ENCODE measurements around the gene ROBO1.

Gene ROBO1

GRCh38 chr3:79297245-79297960 is 470.4 kb downstream of the ROBO1 start:
- DNase-seq: no peak

GRCh38 chr3:79286882-79287281 is 480.9 kb downstream of the ROBO1 start:
- no peak for DNase-seq

GRCh38 chr3:79285871-79286270 is 481.9 kb downstream of the ROBO1 start:
- no peak for DNase-seq

GRCh38 chr3:79285380-79285779 is 482.4 kb downstream of the ROBO1 start:
- no peak for DNase-seq

- no peak for DNase-seq
Observed at GRCh38 chr3:79284781-79285180, 483.0 kb downstream of the ROBO1 start.

- DNase-seq: no peak
Observed at GRCh38 chr3:79278681-79279080, 489.1 kb downstream of the ROBO1 start.

- no peak for DNase-seq
Observed at GRCh38 chr3:79268422-79268821, 499.4 kb downstream of the ROBO1 start.

- DNase-seq: no peak
Observed at GRCh38 chr3:79264892-79265291, 502.9 kb downstream of the ROBO1 start.

GRCh38 chr3:79263423-79263822 is 504.4 kb downstream of the ROBO1 start:
- DNase-seq: no peak

- DNase-seq: no peak
Observed at GRCh38 chr3:79258479-79258878, 509.3 kb downstream of the ROBO1 start.

- peak in 1 of 3 donors; percentile 5 for DNase-seq
Observed at GRCh38 chr3:79257791-79258190, 510.0 kb downstream of the ROBO1 start.

- peak in 1 of 3 donors; percentile 5 for DNase-seq
Observed at GRCh38 chr3:79255702-79256101, 512.1 kb downstream of the ROBO1 start.

- peak in 1 of 3 donors; percentile 12 for DNase-seq
Observed at GRCh38 chr3:79255292-79255691, 512.5 kb downstream of the ROBO1 start.

- no peak for DNase-seq
Observed at GRCh38 chr3:79253704-79254103, 514.1 kb downstream of the ROBO1 start.

- DNase-seq: no peak
Observed at GRCh38 chr3:79253271-79253670, 514.5 kb downstream of the ROBO1 start.

GRCh38 chr3:79250746-79251145 is 517.1 kb downstream of the ROBO1 start:
- DNase-seq: no peak

GRCh38 chr3:79249701-79250100 is 518.1 kb downstream of the ROBO1 start:
- DNase-seq: no peak

- no peak for DNase-seq
Observed at GRCh38 chr3:79247725-79248043, 520.1 kb downstream of the ROBO1 start.

- no peak for DNase-seq
Observed at GRCh38 chr3:79246875-79247724, 520.7 kb downstream of the ROBO1 start.

- no peak for DNase-seq
Observed at GRCh38 chr3:79245284-79246138, 522.3 kb downstream of the ROBO1 start.

GRCh38 chr3:79236496-79236895 is 531.3 kb downstream of the ROBO1 start:
- DNase-seq: no peak

- no peak for DNase-seq
Observed at GRCh38 chr3:79233431-79234060, 534.3 kb downstream of the ROBO1 start.

GRCh38 chr3:79230266-79230665 is 537.5 kb downstream of the ROBO1 start:
- no peak for DNase-seq
